Activated CD8-positive, alpha-beta memory T cell treated with anti-CD3 and anti-CD28 coated beads for 48 hours (primary cell): ENCODE measurements around the gene POLE4.
A peak's percentile ranks its signal among the peaks of the same experiment; 100 is the strongest.

ENCODE experiments used
- DNase-seq, 3 experiments: peaks; one replicate each; pipeline ENCODE4 v3.0.0-alpha.2; 2020; ENCODE audit warnings: low read depth in 2 of 3, low spot score in 2 of 3

The POLE4 gene, protein sequence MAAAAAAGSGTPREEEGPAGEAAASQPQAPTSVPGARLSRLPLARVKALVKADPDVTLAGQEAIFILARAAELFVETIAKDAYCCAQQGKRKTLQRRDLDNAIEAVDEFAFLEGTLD

DNA sequence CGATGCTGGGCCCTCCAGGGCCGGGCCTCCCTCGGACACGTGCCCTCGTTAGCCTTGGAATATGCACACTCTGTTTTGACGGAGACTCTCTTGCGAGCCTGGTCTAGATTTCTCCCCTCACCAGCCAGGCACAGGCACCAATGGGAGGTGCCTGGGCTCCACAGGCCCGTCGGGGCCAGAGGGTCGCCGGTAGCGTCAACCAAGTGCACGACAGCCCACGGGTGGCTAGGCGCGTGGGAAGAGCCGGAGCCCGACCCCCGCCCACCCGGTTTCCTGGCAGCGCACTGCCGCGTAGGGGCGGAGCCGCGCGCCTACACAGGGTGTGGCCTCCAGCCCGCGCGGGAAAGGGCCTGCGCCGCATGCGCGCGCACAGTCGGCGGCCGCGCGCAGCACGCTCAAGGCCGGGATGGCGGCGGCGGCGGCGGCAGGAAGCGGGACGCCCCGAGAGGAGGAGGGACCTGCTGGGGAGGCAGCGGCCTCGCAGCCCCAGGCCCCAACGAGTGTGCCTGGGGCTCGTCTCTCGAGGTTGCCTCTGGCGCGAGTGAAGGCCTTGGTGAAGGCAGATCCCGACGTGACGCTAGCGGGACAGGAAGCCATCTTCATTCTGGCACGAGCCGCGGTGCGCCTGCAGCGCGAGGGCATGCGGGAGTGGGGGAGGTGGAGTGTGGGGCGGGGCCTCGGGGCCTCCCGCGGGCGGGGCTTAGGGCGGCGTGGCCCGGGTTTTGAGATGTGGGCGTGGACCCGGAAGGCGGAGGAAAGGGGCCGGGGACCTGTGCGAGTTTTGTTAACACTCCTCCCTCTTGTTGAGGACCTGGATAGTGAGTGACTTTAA is at the start of gene POLE4:
TSS of gene POLE4 (plus strand) at position 370 of the 832 bp plus-strand sequence. CDS start at position 407, 37 bp downstream.
- peak; percentile 84 to 90 (median 85) for DNase-seq

- no peak for DNase-seq
Measured at GRCh38 chr2:74908748-74909444, 49.5 kb upstream of the POLE4 start.

- no peak for DNase-seq
Measured at GRCh38 chr2:74910245-74910644, 48.2 kb upstream of the POLE4 start.

GRCh38 chr2:74911061-74911460 is 47.4 kb upstream of the POLE4 start:
- no peak for DNase-seq

DNA sequence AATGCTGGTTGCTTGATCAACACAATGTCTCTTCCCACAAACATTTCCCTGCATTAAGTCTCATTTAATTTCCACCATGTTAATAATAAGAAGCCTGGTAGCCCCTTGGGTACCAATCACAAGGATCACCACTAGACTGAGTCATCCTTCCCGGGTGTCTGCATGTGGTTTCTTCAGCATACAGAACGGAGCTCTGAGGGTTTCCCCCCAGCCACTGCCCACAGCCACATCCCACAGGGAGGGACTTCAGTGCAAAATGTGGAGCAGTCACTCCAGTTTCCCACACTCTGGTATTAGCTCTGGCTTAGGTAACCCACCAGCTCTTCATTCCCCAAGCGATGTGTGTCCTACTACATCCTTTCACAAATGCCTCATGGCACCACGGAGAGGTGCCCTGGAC is 42.7 kb upstream of the POLE4 start:
- peak in 1 of 3 experiments; percentile 28 for DNase-seq

GRCh38 chr2:74916394-74916793 is 42.0 kb upstream of the POLE4 start:
- DNase-seq = no peak

DNA sequence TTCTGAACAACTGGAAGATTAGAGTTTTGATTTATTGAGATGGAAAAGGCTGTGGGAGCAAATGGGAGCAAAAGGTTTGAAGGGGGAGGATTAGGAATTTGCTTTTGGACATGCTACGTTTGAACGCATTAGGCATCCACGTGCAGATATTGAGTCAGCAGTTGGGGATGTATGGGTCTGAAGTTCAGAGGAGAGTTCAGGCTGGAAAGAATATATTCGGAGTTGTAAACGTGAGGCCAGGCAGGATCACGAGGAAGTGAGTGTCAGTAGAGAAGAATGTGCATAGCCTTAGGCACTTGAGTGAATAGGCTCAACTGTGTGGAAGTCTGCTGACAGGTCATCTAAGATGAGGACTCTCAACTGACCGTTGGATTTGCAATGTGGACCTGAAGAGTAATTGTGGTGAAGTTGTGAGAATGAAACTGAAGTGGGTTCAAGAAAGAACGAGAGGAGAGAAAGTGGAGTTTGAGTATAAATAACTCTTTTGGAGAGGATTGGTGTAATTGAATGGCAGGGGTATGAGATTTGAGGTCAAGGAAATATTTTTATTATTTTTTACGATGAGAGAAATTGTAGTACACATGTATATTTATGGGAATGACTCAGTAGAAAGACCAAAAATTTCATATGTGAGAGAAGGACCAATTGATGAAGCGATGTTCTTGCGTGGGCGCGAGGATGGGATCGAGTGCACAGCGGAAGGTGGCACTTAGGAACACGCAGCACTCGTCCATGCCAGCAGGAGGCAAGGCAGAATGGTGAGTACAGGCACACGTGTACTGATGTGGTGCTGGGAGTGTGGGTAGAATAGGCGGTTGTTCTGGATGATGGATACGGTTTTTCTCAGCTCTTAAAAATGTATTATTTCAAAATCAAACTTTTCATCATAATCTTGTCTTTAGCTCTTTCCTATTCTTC is 40.5 kb upstream of the POLE4 start:
- no peak for DNase-seq

DNA sequence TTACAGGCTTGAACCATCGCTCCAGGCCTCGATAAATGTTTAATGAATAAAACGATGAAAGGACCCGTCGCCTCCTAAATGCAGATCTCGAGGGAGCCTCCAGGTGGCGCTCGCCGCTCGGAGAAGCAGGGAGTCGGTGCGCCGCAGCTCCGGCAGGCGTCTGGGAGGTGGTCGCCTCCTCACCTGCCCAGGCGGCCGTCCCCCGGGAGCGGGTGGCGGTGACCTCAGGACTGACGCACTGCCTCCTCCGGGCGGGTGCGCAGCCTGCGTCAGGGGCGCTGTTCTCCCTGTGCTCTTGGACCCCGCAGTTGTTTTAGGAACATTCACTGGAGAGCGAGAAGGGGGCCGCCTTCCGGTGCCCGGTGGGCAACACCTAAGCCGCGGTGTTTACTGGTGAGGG is 38.6 kb upstream of the POLE4 start:
- DNase-seq = peak; percentile 26 to 68 (median 57)

DNA sequence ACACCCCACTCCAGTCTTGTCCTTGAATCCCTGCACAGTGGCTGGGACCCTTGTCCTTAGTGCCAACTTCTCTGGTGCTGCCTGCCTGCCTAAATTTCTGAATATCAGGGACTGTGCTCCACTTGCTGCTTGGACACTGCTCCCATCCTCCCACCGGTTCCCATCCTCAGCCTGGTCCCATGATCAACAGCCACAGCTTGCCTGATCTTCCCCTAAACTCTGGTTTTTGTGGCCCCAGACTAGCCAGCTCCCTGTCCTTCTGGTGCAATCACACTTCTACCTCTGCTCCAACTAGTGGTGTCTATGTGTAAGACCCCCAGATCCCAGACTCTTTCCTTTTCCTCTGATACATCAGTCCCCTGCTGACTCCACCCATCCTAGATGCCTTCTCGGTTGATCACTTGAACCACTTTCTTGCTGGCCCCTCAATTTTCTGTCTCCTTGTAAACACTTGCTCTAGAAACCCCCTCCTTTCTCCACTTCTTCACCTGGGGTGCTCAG is 37.2 kb upstream of the POLE4 start:
- no peak for DNase-seq

GRCh38 chr2:74922592-74923227 is 35.7 kb upstream of the POLE4 start:
- no peak for DNase-seq

DNA sequence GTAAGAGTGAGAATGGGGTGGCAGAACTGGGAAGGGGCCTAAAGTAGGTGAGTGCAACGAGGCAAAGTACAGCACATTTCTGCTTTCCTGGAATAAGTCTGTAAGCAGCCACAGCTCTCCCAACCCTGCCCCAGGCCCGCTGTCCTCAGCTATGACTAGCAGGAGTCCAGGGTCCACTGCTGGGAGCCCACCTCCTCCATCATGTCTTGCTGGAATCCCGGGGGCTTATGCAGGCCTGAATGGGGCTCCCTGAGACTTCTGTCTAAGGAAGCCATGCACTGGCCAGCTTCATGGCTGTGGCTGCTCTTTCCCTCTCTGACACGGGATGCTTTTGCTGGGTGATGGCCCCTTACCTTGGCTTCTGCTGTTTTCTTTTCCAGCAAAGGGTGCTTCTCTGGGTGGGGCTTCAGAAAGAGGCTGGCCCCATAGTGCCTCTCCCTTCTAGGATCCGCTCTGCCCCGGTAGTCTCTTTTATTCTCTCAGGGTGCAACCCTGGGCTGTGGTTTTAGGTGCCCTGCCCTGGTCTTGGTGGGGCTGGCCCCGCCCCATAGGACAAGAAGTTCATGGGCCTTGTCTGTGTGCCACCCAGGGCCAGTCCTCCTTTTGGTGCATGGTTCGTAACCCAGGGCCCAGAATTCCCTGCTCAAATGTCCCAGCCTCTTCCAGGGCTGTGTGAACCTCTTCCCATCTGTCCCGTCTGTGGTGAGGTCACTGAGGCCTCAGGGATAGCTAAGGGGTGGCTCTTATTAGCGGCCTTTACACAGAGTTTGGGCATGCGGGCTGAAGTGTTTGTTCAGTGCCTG is 33.8 kb upstream of the POLE4 start:
- no peak for DNase-seq

- DNase-seq = no peak
Measured at GRCh38 chr2:74925361-74925786, 33.1 kb upstream of the POLE4 start.

DNA sequence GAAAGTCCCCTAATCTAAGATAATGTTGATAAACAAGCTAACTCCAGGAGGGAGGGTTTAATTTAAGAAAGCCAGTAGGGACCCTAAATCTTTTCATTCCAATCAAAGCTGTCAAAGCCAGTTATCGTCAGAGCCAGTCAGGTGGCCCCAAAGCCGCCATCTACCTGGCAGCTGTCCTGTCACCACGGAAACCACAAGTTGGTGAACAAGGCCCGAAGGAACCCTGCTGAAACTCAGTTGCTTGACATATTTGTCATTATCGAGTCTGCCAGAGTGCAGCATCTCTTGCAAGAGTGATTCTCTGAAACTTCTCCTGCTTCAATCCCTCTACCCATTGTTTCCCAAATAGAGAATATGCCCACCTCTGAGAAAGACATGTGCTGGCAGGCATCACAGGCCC is 30.8 kb upstream of the POLE4 start:
- DNase-seq = no peak

DNA sequence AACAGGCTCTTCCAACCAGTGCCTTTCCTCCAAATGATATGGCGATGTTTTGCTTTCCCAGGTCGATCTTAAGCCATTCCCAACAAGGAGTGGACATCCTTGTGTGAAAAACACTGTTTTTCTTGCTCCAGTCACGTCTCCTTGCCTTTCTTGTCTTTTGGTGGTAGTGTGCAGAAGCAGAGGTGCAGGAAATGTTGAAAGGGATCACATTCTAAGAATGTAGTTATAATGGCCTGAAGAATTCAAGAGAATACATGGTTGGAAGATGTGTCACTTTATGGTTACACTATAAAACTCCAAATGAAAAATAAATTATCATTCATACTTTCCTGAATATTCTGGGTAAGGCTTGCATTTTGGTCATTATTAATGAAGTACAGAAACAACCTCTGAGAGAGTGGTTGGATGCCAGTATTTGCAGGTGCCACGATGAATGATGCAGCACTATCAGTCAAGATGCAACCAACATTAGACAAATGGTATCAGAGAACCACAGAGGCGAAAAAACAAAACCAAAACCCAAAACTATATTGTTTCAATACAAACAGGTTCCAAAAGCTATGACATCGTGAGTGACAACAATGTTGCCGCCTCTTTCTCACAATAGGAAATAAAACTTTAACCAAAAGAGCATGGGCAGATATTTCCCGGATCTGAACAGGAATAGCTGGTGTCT is 27.5 kb upstream of the POLE4 start:
- no peak for DNase-seq

DNA sequence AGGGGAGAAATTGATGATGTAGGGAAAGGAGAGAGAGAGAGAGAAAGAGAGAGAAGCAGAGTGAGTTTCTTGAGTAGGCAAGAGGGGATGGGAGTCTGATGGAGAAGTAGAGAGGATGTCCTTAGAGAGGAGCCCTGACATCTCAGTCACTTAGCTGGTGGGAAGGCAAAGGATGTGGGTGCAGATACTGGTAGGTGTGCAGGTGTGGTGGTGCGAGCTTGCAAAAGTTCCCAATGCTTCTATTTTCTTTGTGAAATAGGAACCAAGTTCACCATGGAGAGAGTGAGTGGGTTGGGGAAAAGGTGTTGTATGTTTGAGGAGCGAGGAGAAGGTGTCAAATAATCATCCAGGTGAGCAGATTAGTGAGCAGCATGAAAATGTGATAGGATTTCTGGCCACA is 26.5 kb upstream of the POLE4 start:
- no peak for DNase-seq

DNA sequence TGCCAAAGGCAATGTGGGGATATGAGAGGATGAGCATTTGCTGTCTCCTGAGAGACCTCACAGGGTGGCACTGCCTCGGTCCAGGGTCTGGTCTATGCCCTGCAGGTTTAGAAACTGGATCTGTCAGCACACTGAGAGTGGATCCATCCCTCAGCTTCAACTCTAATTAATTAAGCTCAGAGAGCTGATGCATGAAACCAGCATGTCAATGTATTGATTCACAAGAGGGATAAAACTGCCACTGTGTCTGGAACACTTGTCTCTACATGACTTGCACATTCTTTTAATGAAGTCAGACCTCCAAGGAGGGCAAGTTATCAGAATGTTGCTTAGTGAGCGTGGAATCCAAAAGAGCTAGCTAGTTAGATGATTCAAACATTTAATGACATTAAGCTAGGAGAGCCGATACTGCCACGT is 22.5 kb upstream of the POLE4 start:
- DNase-seq = no peak

GRCh38 chr2:74937221-74937880 is 21.1 kb upstream of the POLE4 start:
- no peak for DNase-seq

DNA sequence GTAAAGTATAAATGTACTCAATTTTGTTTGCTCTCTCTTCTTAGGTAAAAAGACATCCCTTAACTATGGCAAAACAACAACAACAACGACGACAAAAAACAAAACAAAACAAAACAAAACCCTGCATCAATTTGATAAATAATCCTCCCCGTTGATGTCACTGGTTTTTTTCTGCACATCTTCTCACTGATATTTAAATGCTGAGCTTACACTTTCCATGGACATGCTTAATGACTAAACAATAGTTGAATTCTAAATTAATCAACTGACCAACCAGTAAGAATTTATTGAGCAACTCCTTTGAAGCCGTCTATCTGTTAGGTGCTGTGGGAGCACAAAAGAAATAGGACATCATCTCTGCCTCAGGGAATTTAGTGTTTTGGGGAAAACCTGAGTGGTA is 20.2 kb upstream of the POLE4 start:
- no peak for DNase-seq
